RKO (cell line): ENCODE results near the gene LRRC26.
A peak's percentile ranks its signal among the peaks of the same experiment; 100 is the strongest.

Experiments
- DNase-seq: peaks from one replicate; pipeline ENCODE4 v3.0.0-alpha.2; 2016; ENCODE audit warnings: low spot score

Gene LRRC26

GRCh38 chr9:137169896-137170358, at the start of gene LRRC26:
TSS of gene LRRC26 (minus strand) at chr9:137170051. CDS start at chr9:137169943, 108 bp downstream.
- no peak for DNase-seq

- DNase-seq = peak; percentile 85
Observed at GRCh38 chr9:137218754-137219271, 49.0 kb upstream of the LRRC26 start.

- DNase-seq = no peak
Observed at GRCh38 chr9:137218212-137218753, 48.4 kb upstream of the LRRC26 start.

GRCh38 chr9:137217276-137218211, 47.7 kb upstream of the LRRC26 start:
- no peak for DNase-seq

- no peak for DNase-seq
Observed at GRCh38 chr9:137216188-137216965, 46.5 kb upstream of the LRRC26 start.

- DNase-seq = no peak
Observed at GRCh38 chr9:137215196-137215986, 45.5 kb upstream of the LRRC26 start.

GRCh38 chr9:137214620-137215019, 44.8 kb upstream of the LRRC26 start:
- no peak for DNase-seq

GRCh38 chr9:137213160-137214060, 43.6 kb upstream of the LRRC26 start:
- DNase-seq = peak; percentile 62

GRCh38 chr9:137212520-137212919, 42.7 kb upstream of the LRRC26 start:
- DNase-seq = no peak

GRCh38 chr9:137211532-137211931, 41.7 kb upstream of the LRRC26 start:
- DNase-seq = no peak

GRCh38 chr9:137206602-137207001, 36.8 kb upstream of the LRRC26 start:
- no peak for DNase-seq

GRCh38 chr9:137205126-137206069, 35.5 kb upstream of the LRRC26 start, which contains the start of the genes NDOR1 and TMEM203:
TSS of gene NDOR1 (plus strand) at chr9:137205700. CDS start at chr9:137205778, 78 bp downstream.
TSS of gene TMEM203 (minus strand) at chr9:137205648. CDS start at chr9:137205414, 234 bp downstream.
- DNase-seq = peak; percentile 93

GRCh38 chr9:137204731-137205125, 34.9 kb upstream of the LRRC26 start:
- DNase-seq = no peak

- DNase-seq = no peak
Observed at GRCh38 chr9:137202966-137203365, 33.1 kb upstream of the LRRC26 start.

GRCh38 chr9:137201205-137201868, 31.5 kb upstream of the LRRC26 start:
- DNase-seq = peak; percentile 53

- peak; percentile 100 for DNase-seq
Observed at GRCh38 chr9:137200311-137201204, 30.7 kb upstream of the LRRC26 start, which contains the start of gene TPRN. TSS of gene TPRN (minus strand) at chr9:137200741. CDS start at chr9:137200711, 30 bp downstream.
